BE2C (cell line): ENCODE results near the gene GRK3.

Experiments used
- DNase-seq: peaks from one replicate; pipeline ENCODE4 v3.0.0-alpha.2; 2020
- H3K27me3 ChIP-seq: fragments of 250-450 bp; sonication (Bioruptor Pico); 2 replicates; pipeline ENCODE4 v1.5.1; 2020; ENCODE audit warnings: mild to moderate bottlenecking
- H3K36me3 ChIP-seq: fragments of 250-450 bp; sonication (Bioruptor Pico); 2 replicates; pipeline ENCODE4 v1.5.1; 2020; ENCODE audit warnings: mild to moderate bottlenecking
- H3K4me1 ChIP-seq: fragments of 250-450 bp; sonication (Bioruptor Pico); 2 replicates; pipeline ENCODE4 v1.5.1; 2020
- H3K4me3 ChIP-seq: 2 replicates; pipeline ENCODE4 v1.5.1; 2011; ENCODE audit warnings: low read depth, low read length
- H3K9me3 ChIP-seq: fragments of 250-450 bp; sonication (Bioruptor Pico); 2 replicates; pipeline ENCODE4 v1.5.1; 2020
- TF ChIP-seq, protein P1 (sequence below): IDR thresholded peaks from 2 replicates; pipeline ENCODE4 v1.5.1; 2012; ENCODE audit warnings: mild to moderate bottlenecking, low read depth, low read length

GRK3 gene

DNA sequence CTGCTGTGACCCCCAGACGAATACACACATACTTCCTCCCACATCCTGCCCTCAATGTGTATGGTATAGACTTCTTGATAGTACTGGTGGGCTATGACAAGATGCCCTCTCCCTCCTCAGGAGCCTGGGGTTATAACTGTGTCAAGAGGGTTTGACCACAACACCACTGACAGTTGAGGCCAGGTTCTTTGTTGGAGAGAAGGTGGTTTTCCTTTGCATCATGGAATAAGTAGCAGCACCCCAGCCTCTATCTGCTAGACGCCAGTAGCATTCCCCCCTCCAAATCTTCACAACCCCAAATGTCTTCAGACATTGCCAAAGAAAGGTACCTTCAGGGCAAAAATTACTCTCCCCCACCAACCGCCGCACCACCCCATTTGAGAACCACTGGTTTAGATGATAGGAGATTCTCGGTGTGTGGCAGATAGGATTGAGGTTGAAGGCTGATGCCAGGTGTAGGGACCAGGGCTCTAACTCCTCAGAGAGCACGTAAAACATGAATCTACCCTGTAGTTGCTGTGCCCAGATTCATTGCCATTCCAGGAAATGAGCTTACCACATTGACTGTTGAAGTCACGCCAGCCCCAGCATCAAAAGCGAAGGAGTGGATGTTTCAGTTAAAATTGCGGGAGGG, 172.0 kb downstream of the GRK3 start:
- TF ChIP-seq, protein P1, sequence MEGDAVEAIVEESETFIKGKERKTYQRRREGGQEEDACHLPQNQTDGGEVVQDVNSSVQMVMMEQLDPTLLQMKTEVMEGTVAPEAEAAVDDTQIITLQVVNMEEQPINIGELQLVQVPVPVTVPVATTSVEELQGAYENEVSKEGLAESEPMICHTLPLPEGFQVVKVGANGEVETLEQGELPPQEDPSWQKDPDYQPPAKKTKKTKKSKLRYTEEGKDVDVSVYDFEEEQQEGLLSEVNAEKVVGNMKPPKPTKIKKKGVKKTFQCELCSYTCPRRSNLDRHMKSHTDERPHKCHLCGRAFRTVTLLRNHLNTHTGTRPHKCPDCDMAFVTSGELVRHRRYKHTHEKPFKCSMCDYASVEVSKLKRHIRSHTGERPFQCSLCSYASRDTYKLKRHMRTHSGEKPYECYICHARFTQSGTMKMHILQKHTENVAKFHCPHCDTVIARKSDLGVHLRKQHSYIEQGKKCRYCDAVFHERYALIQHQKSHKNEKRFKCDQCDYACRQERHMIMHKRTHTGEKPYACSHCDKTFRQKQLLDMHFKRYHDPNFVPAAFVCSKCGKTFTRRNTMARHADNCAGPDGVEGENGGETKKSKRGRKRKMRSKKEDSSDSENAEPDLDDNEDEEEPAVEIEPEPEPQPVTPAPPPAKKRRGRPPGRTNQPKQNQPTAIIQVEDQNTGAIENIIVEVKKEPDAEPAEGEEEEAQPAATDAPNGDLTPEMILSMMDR, result no peak
- no peaks in the 10 kb centered on the region for H3K9me3 ChIP-seq

DNA sequence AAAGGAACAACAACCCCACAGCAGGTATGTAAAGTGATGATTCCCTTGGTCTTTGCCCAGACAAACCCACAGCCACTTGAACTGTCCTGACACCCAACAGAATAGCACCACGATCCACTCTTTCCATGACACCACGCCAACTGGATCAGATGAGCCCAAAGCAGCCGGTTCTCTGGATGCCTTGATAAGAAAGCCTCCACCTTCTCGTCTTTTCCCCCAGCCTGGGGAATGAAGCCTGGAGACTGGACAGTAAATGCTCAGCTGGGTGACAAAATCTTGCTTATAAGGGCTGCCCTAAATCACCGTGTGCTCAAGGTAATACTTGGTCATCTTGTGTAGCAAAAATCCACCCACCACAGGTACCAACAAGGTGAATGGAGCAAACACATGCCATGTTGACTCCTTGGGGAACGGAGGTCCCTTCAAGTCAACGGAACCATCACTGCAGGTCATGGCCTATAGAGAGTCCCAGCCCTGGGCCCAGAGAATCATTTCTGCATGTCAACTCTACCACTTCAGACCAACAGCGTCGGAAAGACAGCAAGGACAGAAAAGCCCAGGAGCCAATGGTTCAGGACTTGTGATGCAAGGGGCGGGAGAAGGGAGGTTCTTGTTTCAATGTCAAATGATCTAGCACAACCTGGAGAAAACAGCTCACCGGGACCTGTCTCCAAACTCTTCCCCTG, 175.3 kb downstream of the GRK3 start:
- Histone ChIP-seq H3K4me3 (no peak overlapping the region), H3K36me3 (no peaks in the 10 kb centered on the region), H3K4me1 (no peaks in the 10 kb centered on the region; the same call in 1 of the 2 replicates), H3K9me3 (no peaks in the 10 kb centered on the region), H3K27me3 (no peaks in the 10 kb centered on the region)
- no peak for DNase-seq
- TF ChIP-seq, protein P1, result no peak

More for the DNA sequence above, 172.0 kb downstream of the GRK3 start:
- no peak for DNase-seq
- H3K4me1 ChIP-seq, result no peaks in the 10 kb centered on the region; the same call in 1 of the 2 replicates
- no peaks in the 10 kb centered on the region for H3K27me3 ChIP-seq
- H3K4me3 ChIP-seq, result no peak overlapping the region
- H3K36me3 ChIP-seq, result no peaks in the 10 kb centered on the region

DNA sequence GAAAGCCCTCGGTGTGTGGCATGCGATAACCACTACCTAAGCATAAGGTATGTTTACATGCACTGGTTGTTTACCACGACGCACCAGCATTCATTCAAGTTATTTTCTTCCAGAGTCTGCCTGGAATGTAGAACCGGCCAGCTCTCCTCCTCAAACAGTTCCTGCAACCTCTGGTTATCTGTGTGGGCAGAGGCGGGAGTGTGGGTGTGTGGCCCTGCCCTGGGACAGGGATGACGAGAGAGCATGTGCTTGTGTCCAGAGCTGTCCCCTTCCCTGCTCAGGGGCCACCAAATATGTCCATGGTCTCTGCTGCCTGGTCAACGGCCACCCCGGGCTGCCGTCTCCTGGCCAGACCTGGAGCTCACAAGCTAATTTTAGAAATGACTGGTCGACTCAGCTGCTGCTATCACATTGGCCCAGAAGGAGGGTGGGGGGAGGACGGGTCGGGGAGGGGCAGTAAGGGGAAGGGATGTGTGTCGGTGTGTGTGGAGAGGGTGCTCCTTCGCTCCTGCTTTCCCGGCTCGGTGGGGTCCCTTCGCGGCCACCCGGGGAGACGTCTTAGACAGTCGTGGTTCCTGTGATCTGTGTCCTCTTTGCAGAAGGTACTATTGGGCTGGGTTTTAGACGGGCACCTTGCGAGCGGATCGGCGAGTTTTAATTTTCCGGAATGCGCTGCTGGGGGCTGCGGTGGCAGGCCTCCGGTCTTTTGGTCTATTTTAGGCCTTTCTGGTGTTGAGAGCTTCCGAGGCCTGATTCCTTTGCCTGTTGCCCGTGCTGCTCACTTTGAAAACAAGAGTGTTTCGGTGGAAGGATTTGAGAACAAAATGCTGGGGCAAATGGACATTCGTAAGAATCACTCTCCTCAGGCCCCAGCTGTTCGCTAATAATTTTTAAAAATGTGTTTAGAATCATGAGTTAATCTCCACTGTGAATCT, 177.5 kb downstream of the GRK3 start, which contains the start of gene MYO18B:
TSS of gene MYO18B (plus strand) at position 497 of the 935 bp plus-strand sequence. CDS start 18,905 bp downstream, outside the sequence.
- DNase-seq, result no peak
- no peaks in the 10 kb centered on the region for H3K9me3 ChIP-seq
- no peak within 1 kb of the TSS for H3K4me3 ChIP-seq
- no peaks in the 10 kb centered on the region for H3K36me3 ChIP-seq
- H3K4me1 ChIP-seq, result peaks cover 16% of the 10 kb centered on the region
- H3K27me3 ChIP-seq, result no peaks in the 10 kb centered on the region
- TF ChIP-seq, protein P1, result no peak

DNA sequence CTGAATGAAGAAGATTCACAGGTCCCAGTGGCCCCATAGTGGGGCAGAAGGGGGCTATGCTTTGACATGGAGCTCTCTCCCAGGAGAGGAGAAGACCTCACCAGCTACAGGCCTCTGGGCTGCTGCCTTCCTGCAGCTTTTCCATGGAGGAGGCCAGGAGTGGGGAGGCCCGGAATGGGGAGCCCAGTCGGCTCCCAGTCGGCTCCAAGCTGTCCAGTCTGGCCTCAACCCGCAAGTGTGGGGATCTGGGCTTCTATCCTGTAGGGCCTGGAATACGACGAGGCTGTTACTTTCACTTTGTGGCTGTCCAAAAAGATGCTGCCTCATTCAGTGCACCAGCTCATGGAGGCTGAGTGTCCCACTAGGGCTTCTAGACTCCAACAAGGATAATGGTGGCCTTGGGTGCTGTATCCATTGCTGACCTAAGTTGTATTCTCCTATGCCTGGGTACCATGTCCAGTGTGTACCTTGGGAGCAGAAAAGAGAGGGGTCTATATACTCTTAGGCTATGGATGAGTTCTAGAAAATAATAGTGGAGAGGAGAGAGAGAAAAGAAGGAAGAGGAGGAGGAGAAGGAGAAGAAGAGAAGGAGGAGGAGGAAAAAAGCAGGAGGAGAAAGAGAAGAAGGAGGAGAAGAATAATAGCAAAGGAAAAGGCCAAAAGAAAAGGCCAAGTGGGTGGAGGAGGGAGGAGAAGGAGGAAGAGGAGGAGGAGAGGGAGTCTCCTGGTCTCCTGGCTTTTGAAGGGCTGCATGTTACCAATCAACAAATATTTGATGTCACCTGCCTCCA, 178.6 kb downstream of the GRK3 start:
- no peak for DNase-seq
- Histone ChIP-seq H3K4me1 (peaks cover 21% of the 10 kb centered on the region), H3K36me3 (no peaks in the 10 kb centered on the region), H3K27me3 (no peaks in the 10 kb centered on the region), H3K9me3 (no peaks in the 10 kb centered on the region), H3K4me3 (no peak overlapping the region)
- TF ChIP-seq, protein P1, result no peak

DNA sequence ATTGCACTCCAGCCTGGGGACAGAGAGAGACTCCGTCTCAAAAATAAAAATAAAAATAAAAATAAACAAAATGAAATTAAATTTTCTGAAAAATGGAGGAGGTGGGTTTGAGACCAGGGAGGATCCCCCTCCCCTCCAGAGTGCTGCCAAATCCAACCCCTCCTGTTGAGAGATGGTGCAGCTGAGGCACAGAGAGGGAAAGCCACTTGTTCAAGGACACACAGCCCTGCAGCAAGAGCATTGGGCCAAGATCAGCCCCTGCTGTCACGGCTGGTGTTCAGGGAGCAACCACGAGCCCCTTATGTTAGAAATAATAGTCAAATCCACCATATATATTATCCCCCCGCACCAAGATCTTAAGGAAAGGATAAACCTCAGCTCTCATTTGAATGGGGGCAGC, 180.2 kb downstream of the GRK3 start:
- Histone ChIP-seq H3K27me3 (no peaks in the 10 kb centered on the region), H3K4me3 (no peak overlapping the region), H3K4me1 (peaks cover 25% of the 10 kb centered on the region), H3K36me3 (no peaks in the 10 kb centered on the region), H3K9me3 (no peaks in the 10 kb centered on the region; the same call in 1 of the 2 replicates)
- TF ChIP-seq, protein P1, result no peak
- no peak for DNase-seq
